ENCODE results near the gene ITSN1. TPM values are rescaled to one million over a fixed set of nuclear protein-coding genes. Genes with fewer than 3 reads are reported as not detected.

ITSN1 gene
- total and polyA plus RNA-seq, 2 experiments from 2014 or later, result 77.9 to 95.7 TPM

DNA sequence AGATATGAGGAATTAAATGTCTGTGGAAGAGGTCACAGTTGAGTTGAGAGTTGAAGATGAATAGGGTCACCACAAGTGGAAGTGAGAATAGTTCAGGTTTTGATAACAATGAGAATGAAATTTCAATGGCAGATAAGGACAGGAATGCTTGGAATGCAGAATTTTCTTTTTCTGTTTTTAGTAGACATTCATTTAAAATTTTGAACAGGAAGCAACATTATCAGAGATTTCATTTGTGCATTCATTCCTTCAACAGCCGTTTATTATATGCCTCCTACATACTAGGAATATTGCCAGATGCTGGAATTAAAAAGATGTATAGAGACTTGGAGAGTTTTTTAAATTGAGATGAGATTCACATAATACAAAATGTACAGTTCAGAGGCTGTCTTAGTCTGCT is 126.8 kb downstream of the ITSN1 start (continued):
- TF ChIP-seq, protein P1, sequence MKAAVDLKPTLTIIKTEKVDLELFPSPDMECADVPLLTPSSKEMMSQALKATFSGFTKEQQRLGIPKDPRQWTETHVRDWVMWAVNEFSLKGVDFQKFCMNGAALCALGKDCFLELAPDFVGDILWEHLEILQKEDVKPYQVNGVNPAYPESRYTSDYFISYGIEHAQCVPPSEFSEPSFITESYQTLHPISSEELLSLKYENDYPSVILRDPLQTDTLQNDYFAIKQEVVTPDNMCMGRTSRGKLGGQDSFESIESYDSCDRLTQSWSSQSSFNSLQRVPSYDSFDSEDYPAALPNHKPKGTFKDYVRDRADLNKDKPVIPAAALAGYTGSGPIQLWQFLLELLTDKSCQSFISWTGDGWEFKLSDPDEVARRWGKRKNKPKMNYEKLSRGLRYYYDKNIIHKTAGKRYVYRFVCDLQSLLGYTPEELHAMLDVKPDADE (IDR thresholded peaks at IDR 0.05), result no peak
- TF ChIP-seq CREB1 (CRISPR knock-in tag; IDR thresholded peaks at IDR 0.05; ENCODE audit: low read depth), result no peak

DNA sequence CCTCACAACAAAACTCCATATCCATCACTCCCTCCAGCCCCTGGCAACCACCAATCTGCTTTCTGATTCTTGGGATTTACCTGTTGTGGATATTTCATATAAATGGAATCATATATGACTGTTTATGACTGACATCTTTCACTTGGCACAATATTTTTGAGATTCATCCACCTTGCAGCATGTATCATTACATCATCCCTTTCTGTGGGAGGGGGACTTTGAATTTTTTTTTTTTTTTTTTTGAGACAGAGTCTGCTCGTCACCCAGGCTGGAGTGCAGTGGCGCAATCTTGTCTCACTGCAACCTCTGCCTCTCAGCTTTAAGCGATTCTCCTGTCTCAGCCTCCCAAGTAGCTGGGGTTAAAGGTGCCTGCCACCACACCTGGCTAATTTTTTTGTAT is 128.2 kb downstream of the ITSN1 start:
- no peaks in the 10 kb centered on the region for H4K20me1 ChIP-seq (replicated peaks; ENCODE audit: insufficient read depth)
- ATAC-seq, result no peak
- Mint-ChIP-seq H3K27me3 (ENCODE audit: insufficient read depth, low read depth, poor library complexity) (peaks cover 5% of the 10 kb centered on the region), H3K4me3 (no peak overlapping the region), H3K4me1 (no peaks in the 10 kb centered on the region; the same call in 2 of the 3 replicates), H3K27ac (no peak overlapping the region), H3K9me3 (no peaks in the 10 kb centered on the region), H3K36me3 (ENCODE audit: low read depth) (peaks cover 54% of the 10 kb centered on the region)
- no peaks in the 10 kb centered on the region for H3K27me3 ChIP-seq (ENCODE audit: insufficient read depth)
- no peaks in the 10 kb centered on the region for H3K79me2 ChIP-seq (replicated peaks; ENCODE audit: insufficient read depth)
- no peak overlapping the region for H2AFZ ChIP-seq
- no peak for TF ChIP-seq JUNB (IDR thresholded peaks at IDR 0.05; ENCODE audit: unreplicated experiment)
- no peak for TF ChIP-seq POLR2AphosphoS5 (IDR thresholded peaks at IDR 0.05; ENCODE audit: low read depth)
- TF ChIP-seq ZNF114 (CRISPR knock-in tag; IDR thresholded peaks at IDR 0.05), result no peak
- TF ChIP-seq, protein P2, sequence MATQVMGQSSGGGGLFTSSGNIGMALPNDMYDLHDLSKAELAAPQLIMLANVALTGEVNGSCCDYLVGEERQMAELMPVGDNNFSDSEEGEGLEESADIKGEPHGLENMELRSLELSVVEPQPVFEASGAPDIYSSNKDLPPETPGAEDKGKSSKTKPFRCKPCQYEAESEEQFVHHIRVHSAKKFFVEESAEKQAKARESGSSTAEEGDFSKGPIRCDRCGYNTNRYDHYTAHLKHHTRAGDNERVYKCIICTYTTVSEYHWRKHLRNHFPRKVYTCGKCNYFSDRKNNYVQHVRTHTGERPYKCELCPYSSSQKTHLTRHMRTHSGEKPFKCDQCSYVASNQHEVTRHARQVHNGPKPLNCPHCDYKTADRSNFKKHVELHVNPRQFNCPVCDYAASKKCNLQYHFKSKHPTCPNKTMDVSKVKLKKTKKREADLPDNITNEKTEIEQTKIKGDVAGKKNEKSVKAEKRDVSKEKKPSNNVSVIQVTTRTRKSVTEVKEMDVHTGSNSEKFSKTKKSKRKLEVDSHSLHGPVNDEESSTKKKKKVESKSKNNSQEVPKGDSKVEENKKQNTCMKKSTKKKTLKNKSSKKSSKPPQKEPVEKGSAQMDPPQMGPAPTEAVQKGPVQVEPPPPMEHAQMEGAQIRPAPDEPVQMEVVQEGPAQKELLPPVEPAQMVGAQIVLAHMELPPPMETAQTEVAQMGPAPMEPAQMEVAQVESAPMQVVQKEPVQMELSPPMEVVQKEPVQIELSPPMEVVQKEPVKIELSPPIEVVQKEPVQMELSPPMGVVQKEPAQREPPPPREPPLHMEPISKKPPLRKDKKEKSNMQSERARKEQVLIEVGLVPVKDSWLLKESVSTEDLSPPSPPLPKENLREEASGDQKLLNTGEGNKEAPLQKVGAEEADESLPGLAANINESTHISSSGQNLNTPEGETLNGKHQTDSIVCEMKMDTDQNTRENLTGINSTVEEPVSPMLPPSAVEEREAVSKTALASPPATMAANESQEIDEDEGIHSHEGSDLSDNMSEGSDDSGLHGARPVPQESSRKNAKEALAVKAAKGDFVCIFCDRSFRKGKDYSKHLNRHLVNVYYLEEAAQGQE (IDR thresholded peaks at IDR 0.05; ENCODE audit: unreplicated experiment), result no peak
- no peak for TF ChIP-seq NANOG (IDR thresholded peaks at IDR 0.05; ENCODE audit: borderline replicate concordance)
- TF ChIP-seq, protein P1 (IDR thresholded peaks at IDR 0.05), result no peak
- no peaks in the 10 kb centered on the region for H3K4me1 ChIP-seq (ENCODE audit: insufficient read depth)
- H3K36me3 ChIP-seq (ENCODE audit: insufficient read depth), result peaks cover 23% of the 10 kb centered on the region; the same call in 1 of the 2 replicates
- DNase-seq (ENCODE audit: low spot score), result no peak
- H3K27ac ChIP-seq (ENCODE audit: low read depth), result no peak overlapping the region
- no peaks in the 10 kb centered on the region for H3F3A ChIP-seq (replicated peaks; ENCODE audit: low read depth)
- no peak overlapping the region for H3K4me3 ChIP-seq
- H3K9me2 ChIP-seq (ENCODE audit: insufficient read depth), result no peaks in the 10 kb centered on the region; the same call in 1 of the 2 replicates
- no peak overlapping the region for H3K4me2 ChIP-seq

- no peaks in the 10 kb centered on the region for H3K79me2 ChIP-seq (replicated peaks; ENCODE audit: insufficient read depth)
- H2AFZ ChIP-seq, result no peak overlapping the region
- H4K20me1 ChIP-seq (replicated peaks; ENCODE audit: insufficient read depth), result no peaks in the 10 kb centered on the region
- no peaks in the 10 kb centered on the region for H3F3A ChIP-seq (replicated peaks; ENCODE audit: low read depth)
- no peak overlapping the region for H3K4me2 ChIP-seq
- H3K36me3 ChIP-seq (ENCODE audit: insufficient read depth), result peaks cover 23% of the 10 kb centered on the region; the same call in 1 of the 2 replicates
- peaks cover 57% of the 10 kb centered on the region for H3K36me3 Mint-ChIP-seq (ENCODE audit: low read depth)
- ATAC-seq (no peak), DNase-seq (ENCODE audit: low spot score) (no peak)
- no peaks in the 10 kb centered on the region for H3K9me3 Mint-ChIP-seq
- H3K9me2 ChIP-seq (ENCODE audit: insufficient read depth), result no peaks in the 10 kb centered on the region; the same call in 1 of the 2 replicates
- H3K27me3 Mint-ChIP-seq (ENCODE audit: insufficient read depth, low read depth, poor library complexity), result peaks cover 5% of the 10 kb centered on the region
- no peaks in the 10 kb centered on the region; the same call in 2 of the 3 replicates for H3K4me1 Mint-ChIP-seq
- no peak overlapping the region for H3K27ac Mint-ChIP-seq
- no peak overlapping the region for H3K4me3 Mint-ChIP-seq
- H3K4me1 ChIP-seq (ENCODE audit: insufficient read depth), result no peaks in the 10 kb centered on the region
- H3K27me3 ChIP-seq (ENCODE audit: insufficient read depth), result no peaks in the 10 kb centered on the region
- H3K27ac ChIP-seq (ENCODE audit: low read depth), result no peak overlapping the region
- no peak overlapping the region for H3K4me3 ChIP-seq
- TF ChIP-seq ZNF114 (CRISPR knock-in tag; IDR thresholded peaks at IDR 0.05) (no peak), CTCF (conservative IDR thresholded peaks at IDR 0.05; ENCODE audit: low read depth in 2 of 2) (no peak)
These were observed 129.7 kb downstream of the ITSN1 start for GRCh38 chr21:33771976-33772375.
